ENCODE results near the gene PEDS1.
"Not testable (repeated sequence)": the region's sequence is repeated elsewhere in the genome, so short reads cannot be mapped to it uniquely, and the experiment has no call there.

Gene PEDS1

DNA sequence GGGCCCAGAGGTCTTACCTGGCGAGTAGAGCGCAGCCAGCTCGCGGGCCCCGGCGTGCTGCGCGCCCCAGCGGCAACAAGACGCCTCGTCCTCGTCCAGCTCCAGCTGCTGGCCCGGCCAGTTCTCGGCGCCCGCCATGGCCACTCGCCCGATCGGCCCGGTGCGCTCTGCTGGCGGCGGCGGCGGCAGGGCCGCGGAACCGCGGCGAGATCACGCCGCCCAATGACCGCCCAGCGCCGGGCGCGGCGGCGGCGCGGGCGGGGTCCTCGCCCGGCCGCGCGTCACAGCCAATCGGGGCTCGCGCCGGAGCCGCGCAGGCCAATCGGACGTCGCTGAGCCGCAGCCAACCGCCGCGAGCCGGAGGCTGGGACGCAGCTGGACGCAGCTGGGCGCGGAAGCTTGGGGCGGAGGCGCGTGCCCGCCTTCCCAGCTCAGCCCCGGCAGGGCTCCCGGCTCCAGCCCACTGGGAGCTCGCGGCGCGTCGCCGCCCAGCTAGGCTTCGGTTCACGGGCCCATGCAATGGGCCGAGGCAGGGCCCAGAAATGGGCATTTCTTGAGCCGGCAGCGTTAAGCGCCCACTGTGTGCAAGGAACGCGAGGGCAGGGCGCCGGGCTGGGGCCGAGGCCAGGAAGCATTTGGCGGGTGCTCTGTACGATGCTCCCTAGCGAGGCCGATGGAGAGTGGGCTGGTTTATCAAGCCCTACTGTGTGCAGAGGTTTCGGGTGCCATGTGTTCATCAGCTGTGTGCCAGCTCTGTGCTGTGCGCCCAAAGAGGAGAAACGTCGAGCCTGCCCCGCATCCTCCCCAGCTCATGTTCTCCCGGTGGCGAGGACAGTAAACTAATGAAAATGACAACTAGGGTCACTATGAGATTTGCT, at the start of gene PEDS1:
Gene PEDS1, minus strand, starts transcription at position 224 of the 878 bp plus-strand sequence. Its CDS starts 86 bp downstream, at position 138.
- peak; percentile 82 to 95 for DNase-seq

DNA sequence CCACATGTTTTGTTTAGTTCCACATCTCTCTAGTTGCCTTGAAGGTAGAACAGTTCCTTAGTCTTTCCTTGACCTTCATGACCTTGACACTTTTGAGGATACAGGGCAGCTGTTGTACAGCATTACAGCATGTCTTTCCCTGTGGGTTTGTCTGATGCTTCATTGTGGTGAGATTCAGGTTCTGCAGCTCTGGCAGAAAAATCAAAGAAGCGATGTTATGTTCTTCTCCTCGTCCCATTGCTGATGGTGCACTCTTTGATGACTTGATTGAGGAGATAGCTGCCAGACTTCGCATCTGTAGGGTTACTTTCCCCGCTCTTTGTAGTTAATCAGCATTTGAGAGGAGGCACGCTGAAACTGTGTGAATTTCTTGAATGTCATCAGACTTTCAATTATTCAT, 49.2 kb upstream of the PEDS1 start:
- DNase-seq, result no peak

DNA sequence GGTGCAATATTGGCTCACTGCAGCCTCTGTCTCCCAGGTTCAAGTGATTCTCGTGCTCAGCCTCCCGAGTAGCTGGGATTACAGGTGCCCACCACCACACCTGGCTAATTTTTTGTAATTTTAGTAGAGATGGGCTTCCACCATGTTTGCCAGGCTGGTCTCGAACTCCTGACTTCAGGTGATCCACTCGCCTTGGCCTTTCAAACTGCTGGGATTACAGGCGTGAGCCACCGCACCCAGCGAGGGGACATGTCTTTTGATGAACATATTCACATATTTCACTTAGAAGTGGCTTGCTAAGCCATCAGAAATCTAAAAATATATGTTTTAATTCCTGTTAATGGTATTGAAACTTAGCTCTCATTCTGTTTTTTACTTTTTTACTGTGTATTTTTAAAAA, 48.2 kb upstream of the PEDS1 start:
- DNase-seq, result not testable (repeated sequence)

DNA sequence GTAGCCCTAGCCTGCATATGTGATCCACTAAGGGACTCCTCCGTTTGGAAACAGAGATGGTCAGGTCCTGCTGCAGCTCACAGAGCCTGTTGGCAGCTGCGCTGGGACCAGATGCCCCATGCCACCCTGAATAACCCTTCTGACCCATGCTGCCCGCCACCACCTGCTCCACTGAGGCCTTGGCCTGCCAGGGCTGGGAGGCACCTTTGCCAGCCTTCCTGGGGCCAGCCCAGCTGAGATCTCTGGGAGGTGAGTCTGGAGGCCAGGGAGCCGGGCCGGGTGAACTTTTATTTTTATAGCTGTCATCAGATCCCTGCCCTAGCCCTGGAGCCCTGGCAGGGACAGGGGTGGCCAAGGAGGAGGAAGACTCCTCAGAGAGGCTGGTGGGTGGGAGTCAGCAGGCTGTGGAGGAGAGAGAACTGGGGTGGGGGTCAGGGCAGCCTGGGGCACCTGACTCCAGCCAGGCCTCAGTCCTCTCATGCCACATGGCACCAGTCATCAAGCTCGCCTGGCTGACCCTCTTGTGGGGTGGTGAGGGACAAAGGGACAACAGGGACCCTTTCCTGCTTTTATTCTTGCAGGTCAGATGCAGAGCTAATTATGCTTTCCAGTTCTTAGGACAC, 47.1 kb upstream of the PEDS1 start:
- no peak for DNase-seq

DNA sequence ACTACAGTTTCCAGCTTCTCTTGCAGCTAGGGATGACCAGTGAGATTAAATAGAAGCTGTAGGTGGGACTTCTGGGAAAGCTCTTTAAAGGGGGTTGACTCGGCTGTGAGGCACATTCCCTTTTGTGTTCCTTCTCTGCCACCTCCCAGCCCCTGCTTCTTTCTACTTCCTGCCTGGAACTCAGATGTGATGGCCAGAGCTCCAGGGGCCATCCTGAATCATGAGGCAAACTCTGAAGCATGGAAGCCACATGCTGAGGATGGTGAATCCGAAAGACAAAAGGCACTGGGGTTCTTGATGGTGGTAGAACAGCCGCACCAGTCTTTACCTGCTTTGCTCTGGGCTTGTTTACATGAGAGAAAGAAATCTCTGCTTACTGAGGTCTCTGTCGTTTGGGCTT, 46.2 kb upstream of the PEDS1 start:
- DNase-seq, result no peak

DNA sequence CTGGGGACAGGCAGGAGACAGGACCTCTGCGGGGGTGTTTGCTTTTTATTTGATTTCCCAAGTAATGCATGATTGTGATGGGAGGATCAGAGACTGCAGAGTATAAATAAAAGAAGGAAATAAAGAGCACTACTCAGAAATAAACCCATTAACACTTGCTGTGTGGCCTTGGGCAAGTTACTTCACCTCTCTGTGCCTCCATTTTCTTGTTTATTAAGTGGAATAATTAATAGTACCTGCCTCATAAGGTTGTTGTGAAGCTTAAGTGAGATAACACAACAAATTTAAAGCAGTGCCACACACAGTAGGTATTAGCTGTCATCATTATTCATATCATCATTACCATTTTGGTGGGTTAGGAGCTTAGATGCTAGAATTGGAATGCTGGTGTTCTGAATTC, 45.2 kb upstream of the PEDS1 start:
- no peak for DNase-seq

DNA sequence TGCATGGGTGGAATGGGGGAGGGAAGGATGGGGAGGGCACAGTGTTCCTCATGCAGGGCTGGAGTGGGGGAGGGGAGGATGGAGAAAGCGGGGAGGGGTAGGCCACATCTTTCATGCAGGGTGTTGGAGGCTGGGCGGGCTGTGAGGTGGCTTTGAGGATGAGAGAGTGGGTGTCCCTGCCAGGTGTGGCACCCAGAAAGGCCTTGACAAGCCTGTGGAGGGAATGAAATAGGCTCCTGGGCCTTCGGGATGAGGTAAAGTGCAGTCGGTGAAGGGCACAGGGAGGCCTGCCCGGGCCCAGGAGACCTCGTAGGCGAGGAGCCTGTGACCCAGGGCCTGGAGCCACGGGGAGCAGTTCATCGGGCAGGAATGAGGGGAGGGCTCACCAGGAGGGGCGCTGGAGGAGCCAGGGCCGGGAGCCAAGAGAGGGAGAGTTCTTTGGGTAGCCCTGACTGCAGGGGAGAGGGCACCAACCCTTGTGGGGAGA, 44.7 kb upstream of the PEDS1 start:
- no peak for DNase-seq

DNA sequence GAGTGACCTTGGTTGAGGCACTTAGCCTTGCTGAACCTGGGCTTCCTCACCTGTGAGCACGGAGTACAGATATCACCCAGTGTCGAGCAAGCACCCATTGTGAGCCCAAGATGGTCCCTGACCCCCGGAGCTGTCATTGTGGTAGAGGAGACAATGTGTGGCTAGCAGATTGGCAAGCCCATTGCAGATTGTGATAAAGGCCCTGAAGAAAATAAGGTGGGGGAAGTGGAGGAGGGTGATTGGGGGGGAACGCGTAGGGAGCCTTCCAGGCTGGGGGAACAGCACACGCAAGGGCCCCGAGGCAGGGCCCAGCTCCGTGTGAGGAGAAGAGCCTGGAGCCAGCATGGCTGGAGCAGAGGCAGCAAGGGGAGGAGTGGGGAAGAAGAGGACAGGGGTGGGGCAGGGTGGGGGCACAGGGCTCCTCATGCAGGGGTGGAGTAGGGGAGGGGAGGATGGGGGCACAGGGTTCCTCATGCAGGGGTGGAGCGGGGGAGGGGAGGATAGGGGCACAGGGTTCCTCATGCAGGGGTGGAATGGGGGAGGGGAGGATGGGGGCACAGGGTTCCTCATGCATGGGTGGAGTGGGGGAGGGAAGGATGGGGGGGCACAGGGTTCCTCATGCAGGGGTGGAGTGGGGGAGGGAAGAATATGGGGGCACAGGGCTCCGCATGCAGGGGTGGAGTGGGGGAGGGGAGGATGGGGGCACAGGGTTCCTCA, 44.1 kb upstream of the PEDS1 start:
- no peak for DNase-seq

DNA sequence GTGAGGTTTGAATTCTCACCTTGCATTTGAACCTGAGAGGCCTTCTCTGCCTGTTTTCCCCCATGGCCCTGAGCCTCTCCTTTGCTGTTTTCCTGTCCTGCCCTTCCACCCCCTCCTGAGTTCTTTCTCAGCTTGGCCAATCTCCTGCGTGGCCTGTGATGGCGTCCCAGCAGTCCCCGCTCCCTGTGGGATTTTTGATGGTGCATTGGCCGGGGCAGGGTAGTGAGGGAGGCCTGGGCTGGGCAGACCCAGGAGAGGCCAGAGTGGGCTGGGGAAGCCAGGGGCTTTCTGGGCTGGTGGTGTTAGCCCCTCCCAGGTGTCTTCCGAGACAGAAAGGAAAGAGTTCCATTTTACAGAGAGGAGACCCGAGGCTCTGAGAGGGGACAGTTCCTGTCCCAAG, 43.4 kb upstream of the PEDS1 start:
- DNase-seq, result no peak

DNA sequence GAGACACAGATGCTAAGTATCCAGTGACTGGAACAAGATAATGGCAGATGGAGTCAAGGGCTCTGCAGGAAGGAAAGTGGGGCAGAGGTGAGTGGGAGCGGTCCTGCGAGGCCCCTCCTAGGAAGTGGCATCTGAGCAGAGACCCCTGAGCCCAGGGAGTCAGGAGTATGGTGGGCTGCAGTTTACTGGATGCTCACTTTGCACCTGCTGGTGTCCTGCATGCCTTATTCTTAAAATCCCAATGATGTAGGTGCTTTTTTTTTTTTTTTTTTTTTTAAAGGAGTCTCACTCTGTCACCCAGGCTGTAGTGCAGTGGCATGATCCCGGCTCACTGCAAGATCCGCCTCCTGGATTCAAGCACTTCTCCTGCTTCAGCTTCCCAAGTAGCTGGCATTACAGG, 42.7 kb upstream of the PEDS1 start:
- no peak for DNase-seq

DNA sequence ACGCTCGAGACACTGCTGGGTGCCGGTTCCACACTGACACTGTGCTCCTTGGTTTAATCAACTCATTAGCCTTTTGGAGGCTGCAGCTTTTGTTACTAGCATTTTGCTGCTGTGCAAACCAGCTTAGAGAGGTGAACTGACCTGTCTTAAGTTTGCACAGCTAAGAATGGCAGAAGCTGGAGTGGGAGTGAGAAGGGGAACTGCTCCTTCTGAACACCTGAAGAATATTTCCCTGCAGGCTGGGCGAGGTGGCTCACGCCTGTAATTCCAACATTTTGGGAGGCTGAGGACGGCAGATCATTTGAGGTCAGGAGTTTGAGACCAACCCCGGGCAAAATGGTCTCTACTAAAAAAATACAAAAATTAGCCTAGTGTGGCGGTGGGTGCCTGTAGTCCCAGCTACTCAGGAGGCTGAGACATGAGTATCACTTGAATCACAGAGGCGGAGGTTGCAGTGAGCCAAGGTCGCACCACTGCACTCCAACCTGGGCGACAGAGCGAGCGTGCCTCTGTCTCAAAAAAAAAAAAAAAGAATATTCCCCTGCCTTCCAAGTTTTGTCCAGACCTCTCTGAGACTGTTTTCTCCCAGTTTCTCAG, 42.1 kb upstream of the PEDS1 start:
- no peak for DNase-seq

DNA sequence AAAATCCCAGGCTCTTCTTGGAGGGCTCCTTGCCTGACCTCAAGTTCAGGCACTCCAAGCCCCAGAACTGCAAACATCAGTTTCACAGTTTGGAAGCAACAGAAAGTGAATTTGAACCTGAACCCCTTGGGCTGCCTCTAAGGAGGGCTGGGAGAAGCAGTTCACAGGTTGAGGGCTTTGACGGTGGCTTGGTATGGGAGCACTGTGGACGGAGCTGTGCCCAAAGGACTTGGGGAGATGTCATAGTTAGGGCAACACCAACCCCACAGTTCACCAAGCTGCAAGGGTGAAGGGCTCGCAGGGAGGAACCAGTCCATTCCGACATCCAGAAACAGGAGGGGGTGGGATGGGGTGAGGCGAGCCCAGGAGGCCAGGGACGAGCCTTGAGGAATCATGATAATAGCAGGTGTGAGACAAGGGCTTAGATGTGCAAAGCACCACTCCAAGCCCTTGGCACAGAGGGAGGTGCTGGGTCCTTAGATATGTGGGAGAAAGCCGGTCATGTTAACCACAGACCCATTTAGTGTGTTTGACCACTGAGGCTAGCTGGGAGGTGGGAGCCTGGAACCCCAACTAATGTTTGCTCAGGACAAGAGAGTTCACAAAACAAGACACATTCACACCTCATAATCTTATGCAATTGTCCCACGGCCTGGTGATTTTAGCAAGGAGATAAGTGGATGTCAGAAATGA, 41.5 kb upstream of the PEDS1 start:
- DNase-seq, result no peak

DNA sequence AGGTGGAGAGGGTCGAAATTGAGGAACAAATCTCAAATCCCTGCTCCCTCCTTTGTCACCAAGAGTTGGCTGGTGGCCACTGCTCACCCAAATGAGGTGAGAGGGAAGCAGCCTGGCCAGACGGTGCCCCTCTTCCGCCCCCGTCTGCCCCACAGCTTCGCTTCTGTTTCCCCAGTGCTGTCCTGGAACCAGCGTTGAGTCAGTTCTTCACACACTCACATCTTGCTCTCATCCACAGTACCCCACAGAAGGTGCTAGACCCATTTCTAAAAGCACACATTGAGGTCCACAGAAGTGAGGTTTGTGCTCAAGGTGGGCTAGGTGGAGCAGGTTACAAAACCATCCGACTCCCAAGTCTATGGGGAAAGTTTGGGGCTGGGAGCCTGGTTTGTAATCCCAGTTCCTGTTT, 40.9 kb upstream of the PEDS1 start:
- no peak for DNase-seq

DNA sequence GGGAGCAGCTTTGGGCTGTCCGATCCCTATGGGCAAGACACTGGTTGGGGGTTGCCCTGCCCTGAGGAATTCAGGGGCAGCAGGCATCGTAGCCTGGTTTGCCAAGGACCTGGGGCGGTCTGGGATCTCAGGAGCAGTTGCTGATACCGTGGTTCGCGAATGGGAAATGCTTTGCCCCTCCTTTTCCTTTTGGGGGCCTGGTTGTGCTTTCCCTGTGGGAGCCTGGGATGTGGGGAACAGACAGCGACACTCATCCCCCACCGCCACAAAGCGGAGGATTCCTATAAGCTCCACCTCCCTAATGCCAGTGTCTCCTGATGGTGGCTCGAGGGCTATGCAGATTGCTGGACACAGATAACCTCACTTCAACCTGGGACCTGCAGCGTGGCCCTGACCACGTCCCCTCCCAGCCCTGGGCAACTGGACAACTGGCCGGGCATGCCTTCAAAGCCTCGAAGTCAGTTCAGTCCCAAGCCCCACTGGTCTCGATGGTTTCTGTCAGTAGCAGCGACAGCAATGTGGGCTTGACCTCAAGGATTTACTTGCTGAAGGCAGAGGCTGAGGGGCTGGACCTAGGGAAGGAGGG, 40.4 kb upstream of the PEDS1 start:
- DNase-seq, result no peak

DNA sequence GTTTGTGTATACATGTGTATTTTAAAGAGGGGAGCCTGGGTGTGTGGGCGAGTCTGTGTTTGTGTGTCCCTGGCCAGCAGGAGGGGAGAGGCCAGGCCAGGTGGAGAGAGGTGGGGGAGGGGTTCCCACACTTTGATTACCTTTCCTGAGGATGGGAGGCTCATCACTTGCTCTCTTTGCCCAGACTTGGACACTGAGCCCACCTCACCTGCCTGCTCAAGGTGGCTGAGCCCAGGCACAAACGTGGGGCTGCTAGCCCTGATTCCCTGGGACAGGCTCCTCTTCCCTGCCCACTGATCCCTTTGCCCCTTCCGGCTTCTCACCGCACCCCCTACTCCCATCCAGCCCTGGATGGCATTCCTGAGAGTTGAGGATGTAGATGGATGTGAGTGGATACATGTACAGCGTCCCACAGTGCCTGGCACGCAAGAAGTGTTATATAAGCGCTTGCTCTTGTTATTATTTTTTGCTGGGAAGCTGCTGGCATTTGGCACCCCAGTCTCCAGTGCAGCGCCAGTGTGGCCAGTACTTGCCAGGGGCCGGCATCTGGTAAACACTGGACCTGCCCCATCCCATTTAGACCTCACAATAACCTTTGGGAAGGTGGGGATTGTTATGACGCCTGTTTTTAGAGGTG, 39.8 kb upstream of the PEDS1 start:
- DNase-seq, result no peak

DNA sequence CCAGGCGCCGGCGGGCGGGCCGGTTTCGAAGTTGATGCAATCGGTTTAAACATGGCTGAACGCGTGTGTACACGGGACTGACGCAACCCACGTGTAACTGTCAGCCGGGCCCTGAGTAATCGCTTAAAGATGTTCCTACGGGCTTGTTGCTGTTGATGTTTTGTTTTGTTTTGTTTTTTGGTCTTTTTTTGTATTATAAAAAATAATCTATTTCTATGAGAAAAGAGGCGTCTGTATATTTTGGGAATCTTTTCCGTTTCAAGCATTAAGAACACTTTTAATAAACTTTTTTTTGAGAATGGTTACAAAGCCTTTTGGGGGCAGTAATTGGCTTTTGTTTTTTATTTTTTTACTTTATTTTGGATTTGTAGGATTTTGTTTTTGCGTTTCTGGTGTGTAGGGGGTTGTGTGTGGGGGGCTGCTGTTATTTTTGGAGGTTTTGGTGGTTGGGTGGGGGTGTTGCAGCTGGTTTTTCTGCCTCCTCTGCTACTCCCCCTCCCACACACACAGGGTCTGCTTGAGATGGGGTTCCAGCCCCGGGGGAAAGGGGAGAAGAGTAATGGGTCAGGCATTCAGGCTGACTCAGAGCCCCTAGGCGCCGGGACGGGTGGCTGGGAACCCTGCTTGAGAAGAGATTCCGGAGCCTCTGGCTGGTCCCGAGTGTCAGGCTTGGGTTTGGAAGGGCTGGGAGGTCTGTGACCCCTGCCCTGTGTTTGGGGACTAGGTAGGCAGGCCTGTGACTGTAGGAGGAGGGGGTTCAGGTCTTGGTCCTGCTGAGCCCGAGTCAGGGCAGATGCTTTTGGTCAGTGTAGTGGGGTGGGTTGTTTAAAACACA, 39.1 kb upstream of the PEDS1 start:
- peak; percentile 53 to 86 for DNase-seq

DNA sequence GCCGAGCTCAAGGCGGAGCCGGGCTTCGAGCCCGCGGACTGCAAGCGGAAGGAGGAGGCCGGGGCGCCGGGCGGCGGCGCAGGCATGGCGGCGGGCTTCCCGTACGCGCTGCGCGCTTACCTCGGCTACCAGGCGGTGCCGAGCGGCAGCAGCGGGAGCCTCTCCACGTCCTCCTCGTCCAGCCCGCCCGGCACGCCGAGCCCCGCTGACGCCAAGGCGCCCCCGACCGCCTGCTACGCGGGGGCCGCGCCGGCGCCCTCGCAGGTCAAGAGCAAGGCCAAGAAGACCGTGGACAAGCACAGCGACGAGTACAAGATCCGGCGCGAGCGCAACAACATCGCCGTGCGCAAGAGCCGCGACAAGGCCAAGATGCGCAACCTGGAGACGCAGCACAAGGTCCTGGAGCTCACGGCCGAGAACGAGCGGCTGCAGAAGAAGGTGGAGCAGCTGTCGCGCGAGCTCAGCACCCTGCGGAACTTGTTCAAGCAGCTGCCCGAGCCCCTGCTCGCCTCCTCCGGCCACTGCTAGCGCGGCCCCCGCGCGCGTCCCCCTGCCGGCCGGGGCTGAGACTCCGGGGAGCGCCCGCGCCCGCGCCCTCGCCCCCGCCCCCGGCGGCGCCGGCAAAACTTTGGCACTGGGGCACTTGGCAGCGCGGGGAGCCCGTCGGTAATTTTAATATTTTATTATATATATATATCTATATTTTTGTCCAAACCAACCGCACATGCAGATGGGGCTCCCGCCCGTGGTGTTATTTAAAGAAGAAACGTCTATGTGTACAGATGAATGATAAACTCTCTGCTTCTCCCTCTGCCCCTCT, 38.2 kb upstream of the PEDS1 start:
- DNase-seq, result no peak

DNA sequence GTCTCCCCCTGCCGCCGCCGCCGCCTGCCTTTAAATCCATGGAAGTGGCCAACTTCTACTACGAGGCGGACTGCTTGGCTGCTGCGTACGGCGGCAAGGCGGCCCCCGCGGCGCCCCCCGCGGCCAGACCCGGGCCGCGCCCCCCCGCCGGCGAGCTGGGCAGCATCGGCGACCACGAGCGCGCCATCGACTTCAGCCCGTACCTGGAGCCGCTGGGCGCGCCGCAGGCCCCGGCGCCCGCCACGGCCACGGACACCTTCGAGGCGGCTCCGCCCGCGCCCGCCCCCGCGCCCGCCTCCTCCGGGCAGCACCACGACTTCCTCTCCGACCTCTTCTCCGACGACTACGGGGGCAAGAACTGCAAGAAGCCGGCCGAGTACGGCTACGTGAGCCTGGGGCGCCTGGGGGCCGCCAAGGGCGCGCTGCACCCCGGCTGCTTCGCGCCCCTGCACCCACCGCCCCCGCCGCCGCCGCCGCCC, 37.6 kb upstream of the PEDS1 start:
- no peak for DNase-seq

DNA sequence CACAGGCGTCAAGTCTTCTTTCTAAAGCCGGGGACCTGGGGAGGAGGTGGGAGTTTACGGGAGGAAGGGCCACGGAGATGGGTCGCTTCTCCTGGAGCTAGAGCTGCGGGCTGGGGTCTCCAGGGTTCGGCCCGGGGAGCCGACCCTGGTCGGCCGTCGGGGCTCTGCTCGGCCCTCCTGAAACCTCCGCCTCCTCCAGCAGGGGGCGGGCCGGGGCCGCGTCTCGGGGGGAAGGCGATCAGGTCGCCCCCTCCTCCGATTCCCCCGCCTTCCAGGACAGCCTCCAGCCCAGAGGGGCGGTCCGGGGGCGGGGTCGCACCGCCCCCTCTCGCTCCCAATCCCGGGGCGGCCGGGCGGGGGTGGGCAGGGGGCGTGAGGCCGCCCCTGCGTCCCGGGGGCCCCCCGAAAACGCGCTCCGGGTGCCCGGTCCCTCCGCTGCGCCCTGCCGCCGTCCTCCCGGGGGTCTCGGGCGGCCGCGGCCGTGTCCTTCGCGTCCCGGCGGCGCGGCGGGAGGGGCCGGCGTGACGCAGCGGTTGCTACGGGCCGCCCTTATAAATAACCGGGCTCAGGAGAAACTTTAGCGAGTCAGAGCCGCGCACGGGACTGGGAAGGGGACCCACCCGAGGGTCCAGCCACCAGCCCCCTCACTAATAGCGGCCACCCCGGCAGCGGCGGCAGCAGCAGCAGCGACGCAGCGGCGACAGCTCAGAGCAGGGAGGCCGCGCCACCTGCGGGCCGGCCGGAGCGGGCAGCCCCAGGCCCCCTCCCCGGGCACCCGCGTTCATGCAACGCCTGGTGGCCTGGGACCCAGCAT, 36.9 kb upstream of the PEDS1 start, which contains the start of gene CEBPB:
Gene CEBPB, plus strand, starts transcription at position 580 of the 814 bp plus-strand sequence. Its CDS starts 204 bp downstream, at position 784.
- peak; percentile 86 to 91 for DNase-seq

Data from NCI-H1930 (cell line).